ENCODE measurements around the gene ELAPOR2. TPM values are rescaled to one million over a fixed set of nuclear protein-coding genes. Genes with fewer than 3 reads are reported as not detected.

Gene ELAPOR2, protein sequence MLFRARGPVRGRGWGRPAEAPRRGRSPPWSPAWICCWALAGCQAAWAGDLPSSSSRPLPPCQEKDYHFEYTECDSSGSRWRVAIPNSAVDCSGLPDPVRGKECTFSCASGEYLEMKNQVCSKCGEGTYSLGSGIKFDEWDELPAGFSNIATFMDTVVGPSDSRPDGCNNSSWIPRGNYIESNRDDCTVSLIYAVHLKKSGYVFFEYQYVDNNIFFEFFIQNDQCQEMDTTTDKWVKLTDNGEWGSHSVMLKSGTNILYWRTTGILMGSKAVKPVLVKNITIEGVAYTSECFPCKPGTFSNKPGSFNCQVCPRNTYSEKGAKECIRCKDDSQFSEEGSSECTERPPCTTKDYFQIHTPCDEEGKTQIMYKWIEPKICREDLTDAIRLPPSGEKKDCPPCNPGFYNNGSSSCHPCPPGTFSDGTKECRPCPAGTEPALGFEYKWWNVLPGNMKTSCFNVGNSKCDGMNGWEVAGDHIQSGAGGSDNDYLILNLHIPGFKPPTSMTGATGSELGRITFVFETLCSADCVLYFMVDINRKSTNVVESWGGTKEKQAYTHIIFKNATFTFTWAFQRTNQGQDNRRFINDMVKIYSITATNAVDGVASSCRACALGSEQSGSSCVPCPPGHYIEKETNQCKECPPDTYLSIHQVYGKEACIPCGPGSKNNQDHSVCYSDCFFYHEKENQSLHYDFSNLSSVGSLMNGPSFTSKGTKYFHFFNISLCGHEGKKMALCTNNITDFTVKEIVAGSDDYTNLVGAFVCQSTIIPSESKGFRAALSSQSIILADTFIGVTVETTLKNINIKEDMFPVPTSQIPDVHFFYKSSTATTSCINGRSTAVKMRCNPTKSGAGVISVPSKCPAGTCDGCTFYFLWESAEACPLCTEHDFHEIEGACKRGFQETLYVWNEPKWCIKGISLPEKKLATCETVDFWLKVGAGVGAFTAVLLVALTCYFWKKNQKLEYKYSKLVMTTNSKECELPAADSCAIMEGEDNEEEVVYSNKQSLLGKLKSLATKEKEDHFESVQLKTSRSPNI
- 20.6 TPM for polyA plus RNA-seq (2013, experiment 1 of 2)
- 20.4 TPM for polyA plus RNA-seq (2013, experiment 2 of 2)

DNA sequence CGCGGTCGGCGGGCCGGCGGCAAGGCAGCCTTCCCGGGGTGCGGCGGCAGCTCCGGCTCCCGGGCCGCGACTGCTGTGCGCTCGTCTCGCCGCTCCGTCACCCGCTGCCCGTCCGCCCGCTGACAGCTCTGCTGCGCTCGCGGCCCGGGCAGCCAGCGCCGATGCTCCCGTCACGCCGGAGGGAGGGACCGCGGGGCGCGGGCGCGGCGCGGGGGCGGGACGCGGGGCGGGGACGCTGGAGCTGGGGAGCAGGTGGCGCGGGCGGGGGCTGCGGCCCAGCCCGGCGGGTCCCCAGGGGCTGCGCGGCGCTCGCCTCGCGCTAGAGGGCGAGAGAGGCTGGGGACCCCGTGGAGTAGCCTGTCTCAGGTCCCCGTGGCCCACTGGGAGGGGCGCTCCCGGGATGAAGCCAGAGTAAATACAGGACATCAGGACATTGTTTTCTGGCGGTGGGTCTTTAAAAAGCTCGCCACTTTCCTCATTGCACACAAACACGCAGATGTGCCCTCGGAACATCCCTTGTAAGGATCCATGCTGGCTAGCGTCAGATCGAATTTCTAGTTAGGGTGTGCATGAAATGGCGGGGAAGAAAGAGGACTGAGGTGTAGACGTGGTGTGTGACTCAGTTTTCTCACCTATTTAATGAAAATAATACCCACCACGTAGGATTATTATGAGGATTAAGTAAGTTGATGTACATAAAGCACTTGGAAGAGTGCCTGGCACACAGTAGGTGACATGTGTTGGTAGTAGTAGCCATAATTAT is at the start of gene ELAPOR2:
Gene ELAPOR2 (minus strand): TSS at position 130 of the 763 bp plus-strand sequence. CDS start 141 bp downstream, outside the sequence.
- Histone ChIP-seq H3K79me1 (ENCODE audit: low read depth, low read length) (no peaks in the 10 kb centered on the region), H2BK5ac (ENCODE audit: low read length) (no peak within 1 kb of the TSS), H3K14ac (ENCODE audit: low read length) (no peak within 1 kb of the TSS), H3K23ac (ENCODE audit: low read depth, low read length, poor library complexity) (peak within 1 kb of the TSS; percentile 35), H2BK12ac (ENCODE audit: low read length) (no peak within 1 kb of the TSS), H3K4me3 (ENCODE audit: low read length in 2 of 2) (peak within 1 kb of the TSS; percentile 66 to 85), H3K9ac (ENCODE audit: low read depth, low read length, poor library complexity) (no peak within 1 kb of the TSS), H2BK120ac (ENCODE audit: low read depth, low read length) (no peak within 1 kb of the TSS), H3K9me3 (replicated peaks in 1 of 2; ENCODE audit: control insufficient read depth in 2 of 2, insufficient read depth in 1 of 2, low read depth in 1 of 2, low read length in 2 of 2) (no peaks in the 10 kb centered on the region), H3K27me3 (ENCODE audit: control insufficient read depth in 3 of 3, insufficient read depth in 3 of 3, low read depth in 1 of 3, low read length in 3 of 3) (peaks cover 0 to 24% (median 0%) of the 10 kb centered on the region in 3 experiments), H2BK15ac (ENCODE audit: low read length) (no peak within 1 kb of the TSS), H3K27ac (replicated peaks; ENCODE audit: low read length) (no peak within 1 kb of the TSS), H3K18ac (ENCODE audit: low read length) (peak within 1 kb of the TSS; percentile 82), H4K91ac (ENCODE audit: low read depth, low read length, poor library complexity) (no peak within 1 kb of the TSS), H2AFZ (ENCODE audit: low read length) (peak within 1 kb of the TSS; percentile 97), H2AK5ac (ENCODE audit: low read depth, low read length) (no peak within 1 kb of the TSS), H3K36me3 (replicated peaks in 1 of 2; ENCODE audit: control insufficient read depth in 2 of 2, insufficient read depth in 2 of 2, low read length in 2 of 2) (no peaks in the 10 kb centered on the region), H3K4me1 (ENCODE audit: control insufficient read depth in 2 of 2, insufficient read depth in 1 of 2, low read depth in 1 of 2, low read length in 2 of 2) (peaks cover 2 to 5% of the 10 kb centered on the region in 2 donors), H3K4me2 (ENCODE audit: insufficient read depth, low read length, poor library complexity, severe bottlenecking) (peak within 1 kb of the TSS; percentile 91), H4K8ac (ENCODE audit: low read depth, low read length) (no peak within 1 kb of the TSS), H3K4ac (ENCODE audit: low read length) (no peak within 1 kb of the TSS)
- peak; percentile 85 for DNase-seq (ENCODE audit: low spot score)
- WGBS, 2 donors (ENCODE audit: extremely low coverage in 2 of 2, insufficient read length in 2 of 2, insufficient replicate concordance in 1 of 2), result no CpG with 5 or more reads among the region's 70 CpGs

DNA sequence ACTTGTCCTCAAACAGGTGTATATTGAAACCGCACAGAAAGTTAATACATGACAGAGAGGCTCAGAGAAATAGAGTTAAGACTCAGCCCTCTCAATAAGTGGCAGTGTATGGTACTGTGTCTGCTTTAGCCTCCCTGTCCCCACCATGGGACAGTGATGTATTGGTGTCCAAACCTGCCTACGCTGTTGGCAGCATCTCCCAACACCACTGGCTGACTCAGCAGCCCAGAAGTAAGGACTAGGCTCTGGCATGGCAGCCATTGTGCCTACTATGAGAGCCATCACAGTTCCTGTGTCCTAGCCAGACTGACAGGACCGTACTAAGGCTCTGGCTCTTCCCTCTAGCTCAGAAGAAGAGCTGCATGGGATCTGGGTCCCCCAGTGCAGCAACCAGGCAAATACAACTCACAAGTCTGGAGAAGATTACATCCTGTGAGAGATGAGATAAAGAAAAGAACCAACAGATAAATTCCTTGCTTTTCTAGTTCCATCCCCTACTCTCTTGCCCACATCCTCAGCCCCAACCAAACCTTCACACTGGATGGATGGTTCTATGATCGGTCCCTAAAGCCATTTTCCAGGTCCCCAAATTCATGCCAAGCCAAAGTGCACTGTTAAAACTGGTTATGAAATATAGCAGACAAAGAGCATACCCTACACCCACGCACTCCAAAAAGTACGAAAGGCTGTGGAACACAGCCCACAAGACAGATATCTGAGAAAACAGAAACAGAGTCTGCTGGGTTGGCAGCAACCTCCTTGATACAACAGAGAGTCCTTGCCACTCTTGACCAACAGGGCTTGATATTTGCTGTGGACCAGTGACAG is 48.7 kb upstream of the ELAPOR2 start:
- H3K9me3 ChIP-seq (replicated peaks in 1 of 2; ENCODE audit: control insufficient read depth in 2 of 2, insufficient read depth in 1 of 2, low read depth in 1 of 2, low read length in 2 of 2), result peaks cover 2 to 3% of the 10 kb centered on the region in 2 donors
- H3K9ac ChIP-seq (ENCODE audit: low read depth, low read length, poor library complexity), result no peak overlapping the region
- no peak overlapping the region for H2BK12ac ChIP-seq (ENCODE audit: low read length)
- H3K36me3 ChIP-seq (replicated peaks in 1 of 2; ENCODE audit: control insufficient read depth in 2 of 2, insufficient read depth in 2 of 2, low read length in 2 of 2), result no peaks in the 10 kb centered on the region
- no peak overlapping the region for H3K23ac ChIP-seq (ENCODE audit: low read depth, low read length, poor library complexity)
- H2AK5ac ChIP-seq (ENCODE audit: low read depth, low read length), result no peak overlapping the region
- no peak overlapping the region for H2BK15ac ChIP-seq (ENCODE audit: low read length)
- H3K18ac ChIP-seq (ENCODE audit: low read length), result no peak overlapping the region
- H3K27me3 ChIP-seq (ENCODE audit: control insufficient read depth in 3 of 3, insufficient read depth in 3 of 3, low read depth in 1 of 3, low read length in 3 of 3), result no peaks in the 10 kb centered on the region
- no peaks in the 10 kb centered on the region for H3K4me1 ChIP-seq (ENCODE audit: control insufficient read depth in 2 of 2, insufficient read depth in 1 of 2, low read depth in 1 of 2, low read length in 2 of 2)
- H3K4ac ChIP-seq (ENCODE audit: low read length), result no peak overlapping the region
- WGBS, 2 donors (ENCODE audit: extremely low coverage in 2 of 2, insufficient read length in 2 of 2, insufficient replicate concordance in 1 of 2), result no CpG with 5 or more reads among the region's 6 CpGs
- H2BK5ac ChIP-seq (ENCODE audit: low read length), result no peak overlapping the region
- no peaks in the 10 kb centered on the region for H3K79me1 ChIP-seq (ENCODE audit: low read depth, low read length)
- H2AFZ ChIP-seq (ENCODE audit: low read length), result no peak overlapping the region
- no peak overlapping the region for H2BK120ac ChIP-seq (ENCODE audit: low read depth, low read length)
- H4K91ac ChIP-seq (ENCODE audit: low read depth, low read length, poor library complexity), result no peak overlapping the region
- H3K14ac ChIP-seq (ENCODE audit: low read length), result no peak overlapping the region
- DNase-seq (ENCODE audit: low spot score), result no peak
- H3K4me3 ChIP-seq (ENCODE audit: low read length in 2 of 2), result no peak overlapping the region
- no peak overlapping the region for H4K8ac ChIP-seq (ENCODE audit: low read depth, low read length)
- no peak overlapping the region for H3K27ac ChIP-seq (replicated peaks; ENCODE audit: low read length)
- no peak overlapping the region for H3K4me2 ChIP-seq (ENCODE audit: insufficient read depth, low read length, poor library complexity, severe bottlenecking)

DNA sequence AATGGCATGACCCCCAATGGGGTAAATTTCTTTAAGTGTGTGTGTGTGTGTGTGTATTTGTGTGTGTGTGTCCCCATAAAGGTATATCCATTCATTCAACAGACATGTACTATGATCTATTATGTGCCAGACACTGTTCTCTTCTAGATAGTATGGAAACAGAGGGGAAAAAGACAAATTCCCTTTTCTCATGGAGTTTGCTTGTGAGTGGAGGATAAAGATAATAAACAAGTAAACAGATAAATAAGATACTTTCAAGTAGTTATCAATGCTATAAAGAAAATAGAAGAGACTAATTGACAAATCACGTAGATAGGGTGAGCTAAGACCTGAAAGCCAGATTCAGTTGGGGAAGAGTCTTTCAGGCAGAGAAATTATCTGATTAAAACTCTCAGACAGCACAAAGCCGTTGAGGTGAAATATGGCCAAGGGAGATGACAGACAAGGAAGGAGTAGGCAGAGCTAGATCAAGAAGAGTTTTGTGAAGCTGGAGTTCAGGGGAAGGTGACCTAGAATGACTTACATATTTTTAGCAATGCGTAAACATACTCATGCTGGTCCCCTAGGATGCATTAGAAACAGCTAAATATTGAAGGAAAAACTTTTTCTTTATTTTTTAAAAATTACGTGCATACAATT is 47.6 kb upstream of the ELAPOR2 start:
- WGBS, 2 donors (ENCODE audit: extremely low coverage in 2 of 2, insufficient read length in 2 of 2, insufficient replicate concordance in 1 of 2), result no CpG with 5 or more reads among the region's 4 CpGs
- H2BK15ac ChIP-seq (ENCODE audit: low read length), result no peak overlapping the region
- H3K4me2 ChIP-seq (ENCODE audit: insufficient read depth, low read length, poor library complexity, severe bottlenecking), result no peak overlapping the region
- no peak overlapping the region for H3K4me3 ChIP-seq (ENCODE audit: low read length in 2 of 2)
- no peaks in the 10 kb centered on the region for H3K4me1 ChIP-seq (ENCODE audit: control insufficient read depth in 2 of 2, insufficient read depth in 1 of 2, low read depth in 1 of 2, low read length in 2 of 2)
- no peaks in the 10 kb centered on the region for H3K36me3 ChIP-seq (replicated peaks in 1 of 2; ENCODE audit: control insufficient read depth in 2 of 2, insufficient read depth in 2 of 2, low read length in 2 of 2)
- H2AK5ac ChIP-seq (ENCODE audit: low read depth, low read length), result no peak overlapping the region
- H3K27ac ChIP-seq (replicated peaks; ENCODE audit: low read length), result no peak overlapping the region
- no peak overlapping the region for H3K14ac ChIP-seq (ENCODE audit: low read length)
- no peak for DNase-seq (ENCODE audit: low spot score)
- no peak overlapping the region for H3K9ac ChIP-seq (ENCODE audit: low read depth, low read length, poor library complexity)
- no peak overlapping the region for H4K91ac ChIP-seq (ENCODE audit: low read depth, low read length, poor library complexity)
- no peak overlapping the region for H2BK12ac ChIP-seq (ENCODE audit: low read length)
- H3K27me3 ChIP-seq (ENCODE audit: control insufficient read depth in 3 of 3, insufficient read depth in 3 of 3, low read depth in 1 of 3, low read length in 3 of 3), result no peaks in the 10 kb centered on the region
- no peaks in the 10 kb centered on the region for H3K79me1 ChIP-seq (ENCODE audit: low read depth, low read length)
- no peak overlapping the region for H3K4ac ChIP-seq (ENCODE audit: low read length)
- H3K23ac ChIP-seq (ENCODE audit: low read depth, low read length, poor library complexity), result no peak overlapping the region
- H2BK120ac ChIP-seq (ENCODE audit: low read depth, low read length), result no peak overlapping the region
- no peak overlapping the region for H4K8ac ChIP-seq (ENCODE audit: low read depth, low read length)
- no peak overlapping the region for H2AFZ ChIP-seq (ENCODE audit: low read length)
- peaks cover 0 to 2% of the 10 kb centered on the region in 2 donors for H3K9me3 ChIP-seq (replicated peaks in 1 of 2; ENCODE audit: control insufficient read depth in 2 of 2, insufficient read depth in 1 of 2, low read depth in 1 of 2, low read length in 2 of 2)
- H2BK5ac ChIP-seq (ENCODE audit: low read length), result no peak overlapping the region
- H3K18ac ChIP-seq (ENCODE audit: low read length), result no peak overlapping the region

All from neuronal stem cell (in vitro differentiated cells).